HEK293 (cell line): ENCODE results near the gene HSD17B2.

Experiments
- CTCF ChIA-PET: fragments of 350-600 bp; formaldehyde crosslinking; extraction: SDS; loops from one replicate; lab custom pipeline; 2021; ENCODE audit warnings: antibody characterized with exemption; lab: Yijun Ruan, JAX
- POLR2A ChIA-PET: fragments of 300-600 bp; formaldehyde crosslinking; extraction: SDS; loops from one replicate; lab custom pipeline; 2020; ENCODE audit warnings: antibody characterized with exemption, inconsistent platforms; lab: Yijun Ruan, JAX
- H3K27ac ChIP-seq: fragments of 200-500 bp; sonication (Bioruptor generic); 2 replicates; pipeline ENCODE4 v1.5.1; 2014; ENCODE audit warnings: low read depth, low read length, control low read depth, inconsistent platforms; ENCODE audit errors: extremely low read depth
- H3K36me3 ChIP-seq, 2 experiments: fragments of 200-500 bp in 1 of 2; sonication (Bioruptor generic) in 1 of 2; 1 replicate in 1 of 2; 2 replicates in 1 of 2; pipeline ENCODE4 v1.5.1; 2014 to 2017; ENCODE audit warnings: inconsistent platforms in 2 of 2, low read length in 2 of 2; ENCODE audit not compliant: control insufficient read depth in 2 of 2, insufficient read depth in 1 of 2
- H3K4me1 ChIP-seq: fragments of 200-500 bp; sonication (Bioruptor generic); 2 replicates; pipeline ENCODE4 v1.5.1; 2014; ENCODE audit warnings: mild to moderate bottlenecking, low read length, inconsistent platforms; ENCODE audit not compliant: control insufficient read depth, insufficient read depth
- H3K4me3 ChIP-seq: 2 replicates; pipeline ENCODE4 v1.5.1; 2011; ENCODE audit warnings: low read depth, mild to moderate bottlenecking, control low read depth, low read length, moderate library complexity
- H3K9me3 ChIP-seq: fragments of 200-500 bp; sonication (Bioruptor generic); 2 replicates; pipeline ENCODE4 v1.5.1; 2014; ENCODE audit warnings: low read depth, low read length, inconsistent platforms; ENCODE audit not compliant: control insufficient read depth, insufficient read depth
- KLF1 ChIP-seq: fragments of 450-650 bp; formaldehyde crosslinking; IDR thresholded peaks from 2 replicates; pipeline ENCODE4 v1.5.1; 2016; ENCODE audit warnings: missing biosample characterization, missing genetic modification characterization
- ZFP41 ChIP-seq: fragments of 450-650 bp; formaldehyde crosslinking; IDR thresholded peaks from 2 replicates; pipeline ENCODE4 v1.5.1; 2016; ENCODE audit warnings: missing biosample characterization, missing genetic modification characterization, borderline replicate concordance
- ZNF184 ChIP-seq: fragments of 450-650 bp; IDR thresholded peaks from 2 replicates; pipeline ENCODE4 v1.5.1; 2018; ENCODE audit warnings: missing biosample characterization, mild to moderate bottlenecking, missing genetic modification characterization
- ZNF350 ChIP-seq: fragments of 450-650 bp; formaldehyde crosslinking; IDR thresholded peaks from 2 replicates; pipeline ENCODE4 v1.5.0; 2017; ENCODE audit warnings: missing biosample characterization, mild to moderate bottlenecking, missing genetic modification characterization
- ZNF629 ChIP-seq: fragments of 450-650 bp; formaldehyde crosslinking; IDR thresholded peaks from 2 replicates; pipeline ENCODE4 v1.5.1; 2017; ENCODE audit warnings: missing biosample characterization, missing genetic modification characterization
- TF ChIP-seq, protein P1 (sequence below): fragments of 450-650 bp; formaldehyde crosslinking; IDR thresholded peaks from 2 replicates; pipeline ENCODE4 v1.5.1; 2016; ENCODE audit warnings: missing biosample characterization, missing genetic modification characterization, borderline replicate concordance
- TF ChIP-seq, protein P2 (sequence below): fragments of 450-650 bp; formaldehyde crosslinking; IDR thresholded peaks from 2 replicates; pipeline ENCODE4 v1.5.1; 2016; ENCODE audit warnings: missing biosample characterization, missing genetic modification characterization
- TF ChIP-seq, protein P3 (sequence below): fragments of 450-650 bp; formaldehyde crosslinking; optimal IDR thresholded peaks from 2 replicates; pipeline ENCODE3; 2016; ENCODE audit warnings: missing biosample characterization, mild to moderate bottlenecking, missing genetic modification characterization
- TF ChIP-seq, protein P4 (sequence below): fragments of 450-650 bp; formaldehyde crosslinking; IDR thresholded peaks from 2 replicates; pipeline ENCODE4 v1.5.1; 2016; ENCODE audit warnings: missing biosample characterization, missing genetic modification characterization, borderline replicate concordance
- TF ChIP-seq, protein P5 (sequence below): fragments of 450-650 bp; formaldehyde crosslinking; IDR thresholded peaks from 2 replicates; pipeline ENCODE4 v1.5.1; 2017; ENCODE audit warnings: missing biosample characterization, mild to moderate bottlenecking, missing genetic modification characterization, moderate library complexity
- TF ChIP-seq, protein P6 (sequence below): fragments of 450-650 bp; formaldehyde crosslinking; IDR thresholded peaks from 2 replicates; pipeline ENCODE4 v1.5.1; 2016; ENCODE audit warnings: missing biosample characterization, missing genetic modification characterization
- TF ChIP-seq, protein P7 (sequence below): IDR thresholded peaks from 2 replicates; pipeline ENCODE4 v1.6.1; 2011; ENCODE audit warnings: mild to moderate bottlenecking, low read depth, low read length, borderline replicate concordance

HSD17B2 gene

DNA sequence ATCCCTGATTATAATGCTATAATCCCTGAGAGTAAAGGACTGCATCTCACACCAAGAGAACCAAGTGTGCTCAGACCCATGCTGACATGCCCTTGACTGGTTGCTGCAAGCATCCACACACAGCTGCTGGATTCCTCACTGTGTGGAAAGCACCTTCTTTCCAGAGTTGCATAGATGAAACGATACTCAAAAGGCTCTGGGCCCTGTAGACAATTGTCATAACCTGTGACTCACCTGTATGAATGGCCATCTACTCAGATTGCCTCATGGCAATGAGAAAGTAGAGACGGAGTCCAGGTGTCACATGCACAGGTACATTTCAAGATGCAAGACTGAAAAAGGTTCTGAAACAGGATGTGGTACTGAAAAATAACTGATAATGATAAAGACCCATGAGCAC is 76.9 kb downstream of the HSD17B2 start (continued):
- TF ChIP-seq, protein P1, sequence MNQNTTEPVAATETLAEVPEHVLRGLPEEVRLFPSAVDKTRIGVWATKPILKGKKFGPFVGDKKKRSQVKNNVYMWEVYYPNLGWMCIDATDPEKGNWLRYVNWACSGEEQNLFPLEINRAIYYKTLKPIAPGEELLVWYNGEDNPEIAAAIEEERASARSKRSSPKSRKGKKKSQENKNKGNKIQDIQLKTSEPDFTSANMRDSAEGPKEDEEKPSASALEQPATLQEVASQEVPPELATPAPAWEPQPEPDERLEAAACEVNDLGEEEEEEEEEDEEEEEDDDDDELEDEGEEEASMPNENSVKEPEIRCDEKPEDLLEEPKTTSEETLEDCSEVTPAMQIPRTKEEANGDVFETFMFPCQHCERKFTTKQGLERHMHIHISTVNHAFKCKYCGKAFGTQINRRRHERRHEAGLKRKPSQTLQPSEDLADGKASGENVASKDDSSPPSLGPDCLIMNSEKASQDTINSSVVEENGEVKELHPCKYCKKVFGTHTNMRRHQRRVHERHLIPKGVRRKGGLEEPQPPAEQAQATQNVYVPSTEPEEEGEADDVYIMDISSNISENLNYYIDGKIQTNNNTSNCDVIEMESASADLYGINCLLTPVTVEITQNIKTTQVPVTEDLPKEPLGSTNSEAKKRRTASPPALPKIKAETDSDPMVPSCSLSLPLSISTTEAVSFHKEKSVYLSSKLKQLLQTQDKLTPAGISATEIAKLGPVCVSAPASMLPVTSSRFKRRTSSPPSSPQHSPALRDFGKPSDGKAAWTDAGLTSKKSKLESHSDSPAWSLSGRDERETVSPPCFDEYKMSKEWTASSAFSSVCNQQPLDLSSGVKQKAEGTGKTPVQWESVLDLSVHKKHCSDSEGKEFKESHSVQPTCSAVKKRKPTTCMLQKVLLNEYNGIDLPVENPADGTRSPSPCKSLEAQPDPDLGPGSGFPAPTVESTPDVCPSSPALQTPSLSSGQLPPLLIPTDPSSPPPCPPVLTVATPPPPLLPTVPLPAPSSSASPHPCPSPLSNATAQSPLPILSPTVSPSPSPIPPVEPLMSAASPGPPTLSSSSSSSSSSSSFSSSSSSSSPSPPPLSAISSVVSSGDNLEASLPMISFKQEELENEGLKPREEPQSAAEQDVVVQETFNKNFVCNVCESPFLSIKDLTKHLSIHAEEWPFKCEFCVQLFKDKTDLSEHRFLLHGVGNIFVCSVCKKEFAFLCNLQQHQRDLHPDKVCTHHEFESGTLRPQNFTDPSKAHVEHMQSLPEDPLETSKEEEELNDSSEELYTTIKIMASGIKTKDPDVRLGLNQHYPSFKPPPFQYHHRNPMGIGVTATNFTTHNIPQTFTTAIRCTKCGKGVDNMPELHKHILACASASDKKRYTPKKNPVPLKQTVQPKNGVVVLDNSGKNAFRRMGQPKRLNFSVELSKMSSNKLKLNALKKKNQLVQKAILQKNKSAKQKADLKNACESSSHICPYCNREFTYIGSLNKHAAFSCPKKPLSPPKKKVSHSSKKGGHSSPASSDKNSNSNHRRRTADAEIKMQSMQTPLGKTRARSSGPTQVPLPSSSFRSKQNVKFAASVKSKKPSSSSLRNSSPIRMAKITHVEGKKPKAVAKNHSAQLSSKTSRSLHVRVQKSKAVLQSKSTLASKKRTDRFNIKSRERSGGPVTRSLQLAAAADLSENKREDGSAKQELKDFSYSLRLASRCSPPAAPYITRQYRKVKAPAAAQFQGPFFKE (tag by site-specific recombination): no peak
- TF ChIP-seq, protein P2, sequence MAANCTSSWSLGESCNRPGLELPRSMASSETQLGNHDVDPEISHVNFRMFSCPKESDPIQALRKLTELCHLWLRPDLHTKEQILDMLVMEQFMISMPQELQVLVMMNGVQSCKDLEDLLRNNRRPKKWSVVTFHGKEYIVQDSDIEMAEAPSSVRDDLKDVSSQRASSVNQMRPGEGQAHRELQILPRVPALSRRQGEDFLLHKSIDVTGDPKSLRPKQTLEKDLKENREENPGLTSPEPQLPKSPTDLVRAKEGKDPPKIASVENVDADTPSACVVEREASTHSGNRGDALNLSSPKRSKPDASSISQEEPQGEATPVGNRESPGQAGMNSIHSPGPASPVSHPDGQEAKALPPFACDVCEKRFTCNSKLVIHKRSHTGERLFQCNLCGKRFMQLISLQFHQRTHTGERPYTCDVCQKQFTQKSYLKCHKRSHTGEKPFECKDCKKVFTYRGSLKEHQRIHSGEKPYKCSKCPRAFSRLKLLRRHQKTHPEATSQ (tag by site-specific recombination): no peak
- TF ChIP-seq, protein P3, sequence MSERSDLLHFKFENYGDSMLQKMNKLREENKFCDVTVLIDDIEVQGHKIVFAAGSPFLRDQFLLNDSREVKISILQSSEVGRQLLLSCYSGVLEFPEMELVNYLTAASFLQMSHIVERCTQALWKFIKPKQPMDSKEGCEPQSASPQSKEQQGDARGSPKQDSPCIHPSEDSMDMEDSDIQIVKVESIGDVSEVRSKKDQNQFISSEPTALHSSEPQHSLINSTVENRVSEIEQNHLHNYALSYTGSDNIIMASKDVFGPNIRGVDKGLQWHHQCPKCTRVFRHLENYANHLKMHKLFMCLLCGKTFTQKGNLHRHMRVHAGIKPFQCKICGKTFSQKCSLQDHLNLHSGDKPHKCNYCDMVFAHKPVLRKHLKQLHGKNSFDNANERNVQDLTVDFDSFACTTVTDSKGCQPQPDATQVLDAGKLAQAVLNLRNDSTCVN (tag by site-specific recombination): no peak

DNA sequence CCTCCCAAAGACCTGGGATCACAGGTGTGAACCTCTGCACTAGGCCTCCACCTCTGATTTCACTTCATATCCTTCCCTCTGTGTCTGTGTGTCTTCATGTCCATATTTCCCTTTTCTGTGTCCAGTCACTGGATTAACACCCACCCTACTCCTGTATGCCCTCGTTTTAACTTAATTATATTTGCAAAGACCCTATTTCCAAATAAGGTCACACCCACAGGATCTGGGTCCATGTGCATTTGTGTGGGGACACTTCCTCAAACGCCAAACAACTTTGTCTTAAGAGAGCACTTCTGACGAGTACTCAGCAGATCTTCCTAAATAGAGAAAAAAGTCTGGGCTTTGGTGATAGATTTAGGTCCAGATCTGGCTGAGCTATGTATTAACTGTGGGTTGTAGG is 78.7 kb downstream of the HSD17B2 start:
- TF ChIP-seq ZNF350 (tag by site-specific recombination) (no peak), KLF1 (tag by site-specific recombination) (no peak), ZNF629 (tag by site-specific recombination) (no peak), ZFP41 (tag by site-specific recombination) (no peak), ZNF184 (tag by site-specific recombination) (no peak)
- TF ChIP-seq, protein P4, sequence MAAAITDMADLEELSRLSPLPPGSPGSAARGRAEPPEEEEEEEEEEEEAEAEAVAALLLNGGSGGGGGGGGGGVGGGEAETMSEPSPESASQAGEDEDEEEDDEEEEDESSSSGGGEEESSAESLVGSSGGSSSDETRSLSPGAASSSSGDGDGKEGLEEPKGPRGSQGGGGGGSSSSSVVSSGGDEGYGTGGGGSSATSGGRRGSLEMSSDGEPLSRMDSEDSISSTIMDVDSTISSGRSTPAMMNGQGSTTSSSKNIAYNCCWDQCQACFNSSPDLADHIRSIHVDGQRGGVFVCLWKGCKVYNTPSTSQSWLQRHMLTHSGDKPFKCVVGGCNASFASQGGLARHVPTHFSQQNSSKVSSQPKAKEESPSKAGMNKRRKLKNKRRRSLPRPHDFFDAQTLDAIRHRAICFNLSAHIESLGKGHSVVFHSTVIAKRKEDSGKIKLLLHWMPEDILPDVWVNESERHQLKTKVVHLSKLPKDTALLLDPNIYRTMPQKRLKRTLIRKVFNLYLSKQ: no peak
- TF ChIP-seq, protein P5, sequence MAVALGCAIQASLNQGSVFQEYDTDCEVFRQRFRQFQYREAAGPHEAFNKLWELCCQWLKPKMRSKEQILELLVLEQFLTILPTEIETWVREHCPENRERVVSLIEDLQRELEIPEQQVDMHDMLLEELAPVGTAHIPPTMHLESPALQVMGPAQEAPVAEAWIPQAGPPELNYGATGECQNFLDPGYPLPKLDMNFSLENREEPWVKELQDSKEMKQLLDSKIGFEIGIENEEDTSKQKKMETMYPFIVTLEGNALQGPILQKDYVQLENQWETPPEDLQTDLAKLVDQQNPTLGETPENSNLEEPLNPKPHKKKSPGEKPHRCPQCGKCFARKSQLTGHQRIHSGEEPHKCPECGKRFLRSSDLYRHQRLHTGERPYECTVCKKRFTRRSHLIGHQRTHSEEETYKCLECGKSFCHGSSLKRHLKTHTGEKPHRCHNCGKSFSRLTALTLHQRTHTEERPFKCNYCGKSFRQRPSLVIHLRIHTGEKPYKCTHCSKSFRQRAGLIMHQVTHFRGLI (tag by site-specific recombination): no peak
- TF ChIP-seq, protein P6, sequence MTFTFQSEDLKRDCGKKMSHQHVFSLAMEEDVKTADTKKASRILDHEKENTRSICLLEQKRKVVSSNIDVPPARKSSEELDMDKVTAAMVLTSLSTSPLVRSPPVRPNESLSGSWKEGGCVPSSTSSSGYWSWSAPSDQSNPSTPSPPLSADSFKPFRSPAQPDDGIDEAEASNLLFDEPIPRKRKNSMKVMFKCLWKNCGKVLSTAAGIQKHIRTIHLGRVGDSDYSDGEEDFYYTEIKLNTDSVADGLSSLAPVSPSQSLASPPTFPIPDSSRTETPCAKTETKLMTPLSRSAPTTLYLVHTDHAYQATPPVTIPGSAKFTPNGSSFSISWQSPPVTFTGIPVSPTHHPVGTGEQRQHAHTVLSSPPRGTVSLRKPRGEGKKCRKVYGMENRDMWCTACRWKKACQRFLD (tag by site-specific recombination): no peak
- TF ChIP-seq, protein P7, sequence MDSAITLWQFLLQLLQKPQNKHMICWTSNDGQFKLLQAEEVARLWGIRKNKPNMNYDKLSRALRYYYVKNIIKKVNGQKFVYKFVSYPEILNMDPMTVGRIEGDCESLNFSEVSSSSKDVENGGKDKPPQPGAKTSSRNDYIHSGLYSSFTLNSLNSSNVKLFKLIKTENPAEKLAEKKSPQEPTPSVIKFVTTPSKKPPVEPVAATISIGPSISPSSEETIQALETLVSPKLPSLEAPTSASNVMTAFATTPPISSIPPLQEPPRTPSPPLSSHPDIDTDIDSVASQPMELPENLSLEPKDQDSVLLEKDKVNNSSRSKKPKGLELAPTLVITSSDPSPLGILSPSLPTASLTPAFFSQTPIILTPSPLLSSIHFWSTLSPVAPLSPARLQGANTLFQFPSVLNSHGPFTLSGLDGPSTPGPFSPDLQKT: no peak
- Histone ChIP-seq H3K36me3 (no peaks in the 10 kb centered on the region), H3K27ac (no peak overlapping the region), H3K4me3 (no peak overlapping the region), H3K9me3 (no peaks in the 10 kb centered on the region), H3K4me1 (no peaks in the 10 kb centered on the region)
- ChIA-PET CTCF (interaction anchor here (0.7 kb wide), 1 partner anchor 335 kb away, joined by 3 read pairs; no protein-coding TSS in a partner anchor), POLR2A (no interaction called here)
